K562 (cell line): ENCODE results near the gene CSNK1G3. TPM values are rescaled to one million over a fixed set of nuclear protein-coding genes. Genes with fewer than 3 reads are reported as not detected.

Experiments used
- GATAD2A ChIP-seq: fragments of 450-650 bp; IDR thresholded peaks from 2 replicates; pipeline ENCODE4 v1.6.1; 2017
- NONO ChIP-seq, 2 experiments: fragments of 200-400 bp in 1 of 2; fragments of 450-650 bp in 1 of 2; formaldehyde crosslinking in 1 of 2; IDR thresholded peaks; 2 replicates each; pipeline ENCODE4 v1.6.1; 2017; ENCODE audit warnings: low read depth in 2 of 2, mild to moderate bottlenecking in 2 of 2, moderate library complexity in 2 of 2, low read length in 1 of 2
- ZNF133 ChIP-seq: fragments of 250-450 bp; sonication (Bioruptor Pico); IDR thresholded peaks from 2 replicates; pipeline ENCODE4 v1.4.0; 2020; ENCODE audit warnings: mild to moderate bottlenecking
- polyA plus RNA-seq, 8 experiments: library from polyadenylated mRNA; depleted of rRNA in 4 of 8; stranded (reverse) in 5 of 8; unstranded in 3 of 8; fragments of >200 nt; fragmentation: Nextera tagmentation in 2 of 8; fragmentation: Illumina TruSeq in 1 of 8; extraction: Ambion mirVana in 2 of 8; extraction: Trizol in 1 of 8; gene quantifications; 2 replicates each; pipeline versions ENCODE4 v1.2.1 to v1.2.3, GENCODE V29; 2011 to 2014; ENCODE audit warnings: inconsistent platforms in 1 of 8, missing spikeins in 1 of 8
- total RNA-seq, 7 experiments: library from RNA; depleted of rRNA in 6 of 7; stranded (reverse); fragments of >200 nt in 6 of 7; fragmentation: Illumina TruSeq in 2 of 7; extraction: Trizol in 2 of 7; gene quantifications; 2 replicates each; pipeline versions ENCODE4 v1.2.1 to v1.2.3, GENCODE V29; 2011 to 2021; ENCODE audit warnings: low replicate concordance in 1 of 7
- TF ChIP-seq, protein P1 (sequence below): sonication (generic); formaldehyde crosslinking; IDR thresholded peaks from 2 replicates; pipeline ENCODE4 v1.8.0; 2022; ENCODE audit warnings: mild to moderate bottlenecking, missing genetic modification reagents, borderline replicate concordance
- TF ChIP-seq, protein P2 (sequence below): sonication (generic); formaldehyde crosslinking; IDR thresholded peaks from 2 replicates; pipeline ENCODE4 v1.8.0; 2023; ENCODE audit warnings: missing genetic modification reagents, mild to moderate bottlenecking, borderline replicate concordance

Gene CSNK1G3
- total and polyA plus RNA-seq, 9 of the 15 experiments (the other 6 are each of a cell fraction or from before 2014, with no cell fraction given): 8.3 to 27.6 (median 16.5) TPM

DNA sequence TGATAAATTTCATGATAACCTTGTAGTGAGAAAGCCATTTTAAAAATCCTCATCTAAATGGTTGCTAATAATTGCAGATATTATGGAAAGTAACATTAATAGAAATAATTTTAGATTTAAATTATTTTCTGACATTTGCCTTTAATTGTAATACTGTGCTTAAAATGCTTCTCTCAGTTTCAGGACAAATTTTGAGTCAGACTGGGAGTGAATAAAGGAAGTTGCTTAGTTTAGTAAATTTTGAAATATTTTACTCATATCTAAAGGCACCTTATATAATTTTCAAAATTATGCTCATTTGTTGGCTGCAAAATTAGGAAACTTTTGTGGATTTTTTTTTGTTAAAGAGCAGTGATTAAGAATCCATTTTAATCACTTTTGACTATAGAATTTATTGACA is 93.8 kb downstream of the CSNK1G3 start (continued):
- TF ChIP-seq NONO (IDR thresholded peaks at IDR 0.05; ENCODE audit: low read depth in 2 of 2, low read length in 1 of 2) (no peak), ZNF133 (no peak), GATAD2A (no peak)
- TF ChIP-seq, protein P1, sequence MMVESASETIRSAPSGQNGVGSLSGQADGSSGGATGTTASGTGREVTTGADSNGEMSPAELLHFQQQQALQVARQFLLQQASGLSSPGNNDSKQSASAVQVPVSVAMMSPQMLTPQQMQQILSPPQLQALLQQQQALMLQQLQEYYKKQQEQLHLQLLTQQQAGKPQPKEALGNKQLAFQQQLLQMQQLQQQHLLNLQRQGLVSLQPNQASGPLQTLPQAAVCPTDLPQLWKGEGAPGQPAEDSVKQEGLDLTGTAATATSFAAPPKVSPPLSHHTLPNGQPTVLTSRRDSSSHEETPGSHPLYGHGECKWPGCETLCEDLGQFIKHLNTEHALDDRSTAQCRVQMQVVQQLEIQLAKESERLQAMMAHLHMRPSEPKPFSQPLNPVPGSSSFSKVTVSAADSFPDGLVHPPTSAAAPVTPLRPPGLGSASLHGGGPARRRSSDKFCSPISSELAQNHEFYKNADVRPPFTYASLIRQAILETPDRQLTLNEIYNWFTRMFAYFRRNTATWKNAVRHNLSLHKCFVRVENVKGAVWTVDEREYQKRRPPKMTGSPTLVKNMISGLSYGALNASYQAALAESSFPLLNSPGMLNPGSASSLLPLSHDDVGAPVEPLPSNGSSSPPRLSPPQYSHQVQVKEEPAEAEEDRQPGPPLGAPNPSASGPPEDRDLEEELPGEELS (CRISPR knock-in tag): no peak
- TF ChIP-seq, protein P2, sequence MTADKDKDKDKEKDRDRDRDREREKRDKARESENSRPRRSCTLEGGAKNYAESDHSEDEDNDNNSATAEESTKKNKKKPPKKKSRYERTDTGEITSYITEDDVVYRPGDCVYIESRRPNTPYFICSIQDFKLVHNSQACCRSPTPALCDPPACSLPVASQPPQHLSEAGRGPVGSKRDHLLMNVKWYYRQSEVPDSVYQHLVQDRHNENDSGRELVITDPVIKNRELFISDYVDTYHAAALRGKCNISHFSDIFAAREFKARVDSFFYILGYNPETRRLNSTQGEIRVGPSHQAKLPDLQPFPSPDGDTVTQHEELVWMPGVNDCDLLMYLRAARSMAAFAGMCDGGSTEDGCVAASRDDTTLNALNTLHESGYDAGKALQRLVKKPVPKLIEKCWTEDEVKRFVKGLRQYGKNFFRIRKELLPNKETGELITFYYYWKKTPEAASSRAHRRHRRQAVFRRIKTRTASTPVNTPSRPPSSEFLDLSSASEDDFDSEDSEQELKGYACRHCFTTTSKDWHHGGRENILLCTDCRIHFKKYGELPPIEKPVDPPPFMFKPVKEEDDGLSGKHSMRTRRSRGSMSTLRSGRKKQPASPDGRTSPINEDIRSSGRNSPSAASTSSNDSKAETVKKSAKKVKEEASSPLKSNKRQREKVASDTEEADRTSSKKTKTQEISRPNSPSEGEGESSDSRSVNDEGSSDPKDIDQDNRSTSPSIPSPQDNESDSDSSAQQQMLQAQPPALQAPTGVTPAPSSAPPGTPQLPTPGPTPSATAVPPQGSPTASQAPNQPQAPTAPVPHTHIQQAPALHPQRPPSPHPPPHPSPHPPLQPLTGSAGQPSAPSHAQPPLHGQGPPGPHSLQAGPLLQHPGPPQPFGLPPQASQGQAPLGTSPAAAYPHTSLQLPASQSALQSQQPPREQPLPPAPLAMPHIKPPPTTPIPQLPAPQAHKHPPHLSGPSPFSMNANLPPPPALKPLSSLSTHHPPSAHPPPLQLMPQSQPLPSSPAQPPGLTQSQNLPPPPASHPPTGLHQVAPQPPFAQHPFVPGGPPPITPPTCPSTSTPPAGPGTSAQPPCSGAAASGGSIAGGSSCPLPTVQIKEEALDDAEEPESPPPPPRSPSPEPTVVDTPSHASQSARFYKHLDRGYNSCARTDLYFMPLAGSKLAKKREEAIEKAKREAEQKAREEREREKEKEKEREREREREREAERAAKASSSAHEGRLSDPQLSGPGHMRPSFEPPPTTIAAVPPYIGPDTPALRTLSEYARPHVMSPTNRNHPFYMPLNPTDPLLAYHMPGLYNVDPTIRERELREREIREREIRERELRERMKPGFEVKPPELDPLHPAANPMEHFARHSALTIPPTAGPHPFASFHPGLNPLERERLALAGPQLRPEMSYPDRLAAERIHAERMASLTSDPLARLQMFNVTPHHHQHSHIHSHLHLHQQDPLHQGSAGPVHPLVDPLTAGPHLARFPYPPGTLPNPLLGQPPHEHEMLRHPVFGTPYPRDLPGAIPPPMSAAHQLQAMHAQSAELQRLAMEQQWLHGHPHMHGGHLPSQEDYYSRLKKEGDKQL (CRISPR knock-in tag): no peak
